Neural cell (in vitro differentiated cells): ENCODE data around the gene XRRA1. TPM values are rescaled to one million over a fixed set of nuclear protein-coding genes. Genes with fewer than 3 reads are reported as not detected.

Experiments used
- H2AFZ ChIP-seq: fragments of 200-600, 300-800 bp; sonication (generic), shearing (Covaris generic); 2 replicates; pipeline ENCODE4 v1.6.0; 2014; ENCODE audit warnings: low read depth, mild to moderate bottlenecking, antibody characterized with exemption, low read length, moderate library complexity
- H3F3A ChIP-seq: fragments of 200-600 bp; shearing (Covaris generic); 2 replicates; pipeline ENCODE4 v1.6.1; 2016; ENCODE audit warnings: mild to moderate bottlenecking, moderate library complexity, mixed read lengths, antibody characterized with exemption, low read length; ENCODE audit not compliant: insufficient read depth, poor library complexity, severe bottlenecking
- H3K27ac ChIP-seq: fragments of 200-600, 300-800 bp; sonication (generic), shearing (Covaris generic); 2 replicates; pipeline ENCODE4 v1.5.1; 2014; ENCODE audit warnings: mild to moderate bottlenecking, low read length, moderate library complexity
- H3K27me3 ChIP-seq: fragments of 300-800, 200-600 bp; sonication (generic), shearing (Covaris generic); 2 replicates; pipeline ENCODE4 v1.6.0; 2014; ENCODE audit warnings: mild to moderate bottlenecking, low read depth, low read length, moderate library complexity; ENCODE audit not compliant: insufficient read depth
- H3K36me3 ChIP-seq: fragments of 300-800, 200-600 bp; sonication (generic), shearing (Covaris generic); 2 replicates; pipeline ENCODE4 v1.5.1; 2014; ENCODE audit warnings: mild to moderate bottlenecking, antibody characterized with exemption, low read length, moderate library complexity; ENCODE audit not compliant: insufficient read depth
- H3K4me2 ChIP-seq: fragments of 300-800, 200-600 bp; sonication (generic), shearing (Covaris generic); 2 replicates; pipeline ENCODE4 v1.6.0; 2014; ENCODE audit warnings: mild to moderate bottlenecking, low read length
- H3K4me3 ChIP-seq: fragments of 300-800, 200-600 bp; sonication (generic), shearing (Covaris generic); 2 replicates; pipeline ENCODE4 v1.5.1; 2014; ENCODE audit warnings: mild to moderate bottlenecking, low read length, moderate library complexity
- H3K79me2 ChIP-seq: fragments of 200-600 bp; shearing (Covaris generic); replicated peaks from 2 replicates; pipeline ENCODE4 v1.6.0; 2014; ENCODE audit warnings: mild to moderate bottlenecking, low read length, moderate library complexity; ENCODE audit not compliant: insufficient read depth
- H3K9ac ChIP-seq: fragments of 300-800, 200-600 bp; sonication (generic), shearing (Covaris generic); 2 replicates; pipeline ENCODE4 v1.6.1; 2016; ENCODE audit warnings: mild to moderate bottlenecking, low read length, mixed read lengths
- H3K9me2 ChIP-seq: fragments of 200-600 bp; shearing (Covaris generic); 2 replicates; pipeline ENCODE4 v1.6.1; 2016; ENCODE audit warnings: mild to moderate bottlenecking, low read length, mixed read lengths; ENCODE audit not compliant: insufficient read depth
- H3K9me3 ChIP-seq: fragments of 200-600, 300-800 bp; sonication (generic), shearing (Covaris generic); 2 replicates; pipeline ENCODE4 v1.6.1; 2016; ENCODE audit warnings: mild to moderate bottlenecking, mixed run types, low read length, moderate library complexity, mixed read lengths
- H4K20me1 ChIP-seq: fragments of 200-600 bp; shearing (Covaris generic); 2 replicates; pipeline ENCODE4 v1.6.1; 2016; ENCODE audit warnings: mild to moderate bottlenecking, mixed run types; ENCODE audit not compliant: insufficient read depth
- EZH2 ChIP-seq: fragments of 200-600, 300-800 bp; shearing (Covaris generic), sonication (generic); IDR thresholded peaks from 2 replicates; pipeline ENCODE4 v1.6.1; 2014; ENCODE audit warnings: antibody characterized with exemption, low read length, borderline replicate concordance, mild to moderate bottlenecking; ENCODE audit not compliant: insufficient read depth, poor library complexity, severe bottlenecking
- MXI1 ChIP-seq: fragments of 450-650 bp; conservative IDR thresholded peaks from 2 replicates; pipeline ENCODE4 v1.6.1; 2014; ENCODE audit warnings: antibody characterized with exemption, mild to moderate bottlenecking; ENCODE audit not compliant: poor library complexity, severe bottlenecking
- RAD21 ChIP-seq: fragments of 450-650 bp; conservative IDR thresholded peaks from 2 replicates; pipeline ENCODE4 v1.6.1; 2014; ENCODE audit warnings: antibody characterized with exemption, mild to moderate bottlenecking, moderate library complexity
- REST ChIP-seq: IDR thresholded peaks from 2 replicates; pipeline ENCODE4 v1.6.1; 2012; ENCODE audit warnings: borderline replicate concordance
- SMC3 ChIP-seq: fragments of 450-650 bp; conservative IDR thresholded peaks from 2 replicates; pipeline ENCODE4 v1.6.1; 2014; ENCODE audit warnings: antibody characterized with exemption, mild to moderate bottlenecking, moderate library complexity; ENCODE audit not compliant: poor library complexity
- TAF1 ChIP-seq: IDR thresholded peaks from 2 replicates; pipeline ENCODE4 v1.6.1; 2012; ENCODE audit warnings: low read depth
- polyA plus RNA-seq: library from polyadenylated mRNA; depleted of rRNA; stranded (reverse); fragments of >200 nt; gene quantifications from 2 replicates; pipeline ENCODE4 v1.2.3, GENCODE V29; 2014
- TF ChIP-seq, protein P1 (sequence below): fragments of 450-650 bp; IDR thresholded peaks from 2 replicates; pipeline ENCODE4 v1.5.1; 2014; ENCODE audit warnings: antibody characterized with exemption, mild to moderate bottlenecking, moderate library complexity; ENCODE audit not compliant: poor library complexity, severe bottlenecking

Gene XRRA1
- polyA plus RNA-seq, 1 donor from 2014 or later, result 2.7 TPM

- Histone ChIP-seq H3K4me3 (no peak overlapping the region), H3K9ac (no peak overlapping the region), H3K27me3 (no peaks in the 10 kb centered on the region), H3K27ac (no peak overlapping the region), H3F3A (no peaks in the 10 kb centered on the region), H3K36me3 (no peaks in the 10 kb centered on the region), H2AFZ (no peak overlapping the region), H3K9me3 (no peaks in the 10 kb centered on the region), H3K9me2 (no peaks in the 10 kb centered on the region), H3K4me2 (no peak overlapping the region), H4K20me1 (no peaks in the 10 kb centered on the region), H3K79me2 (no peaks in the 10 kb centered on the region)
- TF ChIP-seq RAD21 (no peak), TAF1 (no peak), SMC3 (no peak)
- TF ChIP-seq, protein P1, sequence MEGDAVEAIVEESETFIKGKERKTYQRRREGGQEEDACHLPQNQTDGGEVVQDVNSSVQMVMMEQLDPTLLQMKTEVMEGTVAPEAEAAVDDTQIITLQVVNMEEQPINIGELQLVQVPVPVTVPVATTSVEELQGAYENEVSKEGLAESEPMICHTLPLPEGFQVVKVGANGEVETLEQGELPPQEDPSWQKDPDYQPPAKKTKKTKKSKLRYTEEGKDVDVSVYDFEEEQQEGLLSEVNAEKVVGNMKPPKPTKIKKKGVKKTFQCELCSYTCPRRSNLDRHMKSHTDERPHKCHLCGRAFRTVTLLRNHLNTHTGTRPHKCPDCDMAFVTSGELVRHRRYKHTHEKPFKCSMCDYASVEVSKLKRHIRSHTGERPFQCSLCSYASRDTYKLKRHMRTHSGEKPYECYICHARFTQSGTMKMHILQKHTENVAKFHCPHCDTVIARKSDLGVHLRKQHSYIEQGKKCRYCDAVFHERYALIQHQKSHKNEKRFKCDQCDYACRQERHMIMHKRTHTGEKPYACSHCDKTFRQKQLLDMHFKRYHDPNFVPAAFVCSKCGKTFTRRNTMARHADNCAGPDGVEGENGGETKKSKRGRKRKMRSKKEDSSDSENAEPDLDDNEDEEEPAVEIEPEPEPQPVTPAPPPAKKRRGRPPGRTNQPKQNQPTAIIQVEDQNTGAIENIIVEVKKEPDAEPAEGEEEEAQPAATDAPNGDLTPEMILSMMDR, result no peak
Measured at GRCh38 chr11:74984070-74984469, 35.2 kb upstream of the XRRA1 start.

DNA sequence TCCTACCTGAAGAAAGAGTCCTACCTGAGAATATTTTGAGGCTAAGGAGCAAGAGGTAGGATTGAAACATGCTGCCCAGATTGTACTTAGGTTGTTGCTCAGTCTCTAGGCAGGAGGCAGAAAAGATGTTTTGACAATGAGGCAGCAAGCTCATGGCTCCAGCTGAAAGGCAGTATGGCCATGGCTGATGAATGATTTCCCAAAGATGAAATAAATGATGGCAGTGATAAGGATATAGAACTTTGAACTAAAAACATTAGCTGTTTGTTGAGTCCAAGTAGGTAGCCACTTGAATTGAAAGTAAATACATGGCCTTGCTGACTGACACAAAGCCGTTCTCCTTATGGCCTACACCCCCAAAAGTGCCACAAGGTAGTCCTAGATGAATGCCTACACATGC is 33.0 kb upstream of the XRRA1 start:
- H3K27ac ChIP-seq, result no peak overlapping the region
- H3K36me3 ChIP-seq, result peaks cover 4% of the 10 kb centered on the region
- no peak overlapping the region for H3K9ac ChIP-seq
- no peaks in the 10 kb centered on the region for H3K79me2 ChIP-seq
- no peaks in the 10 kb centered on the region for H3K9me3 ChIP-seq
- no peaks in the 10 kb centered on the region for H4K20me1 ChIP-seq
- no peak overlapping the region for H3K4me2 ChIP-seq
- no peak overlapping the region for H3K4me3 ChIP-seq
- TF ChIP-seq MXI1 (no peak), RAD21 (no peak)
- H3K27me3 ChIP-seq, result no peaks in the 10 kb centered on the region
- no peak overlapping the region for H2AFZ ChIP-seq
- H3F3A ChIP-seq, result no peaks in the 10 kb centered on the region
- no peaks in the 10 kb centered on the region for H3K9me2 ChIP-seq

GRCh38 chr11:74980634-74981033 is 31.7 kb upstream of the XRRA1 start:
- Histone ChIP-seq H2AFZ (no peak overlapping the region), H3K27me3 (no peaks in the 10 kb centered on the region), H4K20me1 (no peaks in the 10 kb centered on the region), H3K9me2 (no peaks in the 10 kb centered on the region), H3K4me2 (no peak overlapping the region), H3K9ac (no peak overlapping the region), H3K79me2 (no peaks in the 10 kb centered on the region), H3K27ac (no peak overlapping the region), H3K36me3 (peaks cover 4% of the 10 kb centered on the region), H3F3A (no peaks in the 10 kb centered on the region), H3K4me3 (no peak overlapping the region), H3K9me3 (no peaks in the 10 kb centered on the region)
- TF ChIP-seq EZH2 (no peak), REST (no peak), TAF1 (no peak), MXI1 (no peak)
